ENCODE measurements around the gene HLA-DOA. TPM values are rescaled to one million over a fixed set of nuclear protein-coding genes. Genes with fewer than 3 reads are reported as not detected.

HLA-DOA gene
- total and polyA plus RNA-seq, 2 of the 8 experiments (the other 6 are each of a cell fraction or from before 2014, with no cell fraction given), result 23.7 to 89.0 TPM

- POLR2A ChIA-PET (ENCODE audit: partially characterized antibody), result interaction anchor here (0.7 to 33.3 kb wide), 42 partner anchors 5 to 1306 kb away, joined by 3 to 1158 read pairs (median 7); partner anchors contain the start of genes B3GALT4, BRD2, GPANK1 and HLA-DMA
- Histone ChIP-seq H3K56ac (replicated peaks; ENCODE audit: insufficient read length, low read depth, low read length) (peak overlapping the region; percentile 98), H3K79me2 (ENCODE audit: control insufficient read depth in 1 of 2, insufficient read depth in 2 of 2, low read length in 2 of 2) (peaks cover 35 to 78% of the 10 kb centered on the region in 2 experiments)
- TF ChIP-seq ASH2L (IDR thresholded peaks at IDR 0.05; ENCODE audit: low read length) (peak; percentile 35), FOSL1 (IDR thresholded peaks at IDR 0.05; ENCODE audit: insufficient read depth, low read depth, low read length) (no peak), KDM1A (IDR thresholded peaks at IDR 0.05; ENCODE audit: borderline replicate concordance, low read length) (peak; percentile 54; the same call in 1 of the 2 replicates), BACH1 (IDR thresholded peaks at IDR 0.05; ENCODE audit: low read length) (no peak), SIRT6 (IDR thresholded peaks at IDR 0.05; ENCODE audit: low read length) (no peak), CREB1 (IDR thresholded peaks at IDR 0.05) (no peak), USF2 (IDR thresholded peaks at IDR 0.05; ENCODE audit: low read length) (no peak), TEAD4 (IDR thresholded peaks at IDR 0.05; ENCODE audit: low read depth, low read length) (no peak), HDAC2 (IDR thresholded peaks at IDR 0.05; ENCODE audit: borderline replicate concordance in 1 of 2, low read depth in 2 of 2, low read length in 2 of 2) (no peak), BCL11A (IDR thresholded peaks at IDR 0.05; ENCODE audit: low read depth in 2 of 2, low read length in 2 of 2) (no peak), SP4 (IDR thresholded peaks at IDR 0.05; ENCODE audit: low read length) (no peak)
These were observed 38.8 kb downstream of the HLA-DOA start for GRCh38 chr6:32970413-32971241.

More at GRCh38 chr6:32970413-32971241, 38.8 kb downstream of the HLA-DOA start:
- peak in 1 of 2 experiments; percentile 87 for DNase-seq (ENCODE audit: low read depth in 1 of 2, low spot score in 2 of 2)
- H3K18ac ChIP-seq (ENCODE audit: extremely low read depth, low read length), result peak overlapping the region; percentile 97
- peak overlapping the region; percentile 100 for H2BK5ac ChIP-seq (ENCODE audit: low read depth, low read length)
- H3K4me3 ChIP-seq (ENCODE audit: extremely low read depth in 1 of 4, insufficient read depth in 2 of 4, low read depth in 3 of 4, low read length in 4 of 4), result peak overlapping the region; percentile 90 to 99 (median 98)
- peak overlapping the region; percentile 100 for H4K8ac ChIP-seq (ENCODE audit: extremely low read depth, insufficient read depth, low read length)
- peaks cover 22% of the 10 kb centered on the region for H3K23me2 ChIP-seq (ENCODE audit: low read depth, low read length)
- peaks cover 29 to 33% of the 10 kb centered on the region in 2 experiments for H4K20me1 ChIP-seq (replicated peaks in 1 of 2; ENCODE audit: control insufficient read depth in 1 of 2, insufficient read depth in 2 of 2, low read length in 2 of 2)
- H3K9me3 ChIP-seq (ENCODE audit: insufficient read depth in 2 of 2, low read depth in 1 of 2, low read length in 1 of 2), result no peaks in the 10 kb centered on the region; a peak in 2 of 4 replicates
- peak overlapping the region; percentile 75 to 90 for H3K4me2 ChIP-seq (ENCODE audit: insufficient read depth in 1 of 2, low read depth in 2 of 2, low read length in 2 of 2)
- CTCF ChIA-PET (ENCODE audit: partially characterized antibody), result interaction anchor here (0.9 to 14.6 kb wide), 7 partner anchors 12 to 778 kb away, joined by 3 to 110 read pairs (median 5); partner anchors contain the start of genes B3GALT4, GPSM3 and HLA-DMA
- H3K4me1 ChIP-seq (replicated peaks in 1 of 4; ENCODE audit: control insufficient read depth in 3 of 4, insufficient read depth in 4 of 4, low read length in 3 of 4), result peaks cover 0 to 14% (median 7%) of the 10 kb centered on the region in 4 experiments; a peak in 5 of 7 replicates
- peak overlapping the region; percentile 96 to 100 (median 100) for H3K9ac ChIP-seq (replicated peaks in 1 of 4; ENCODE audit: extremely low read depth in 1 of 4, low read depth in 3 of 4, low read length in 3 of 4)
- H4K5ac ChIP-seq (ENCODE audit: insufficient read length, low read depth, low read length), result peak overlapping the region; percentile 99
- peak overlapping the region; percentile 99 for H3K4ac ChIP-seq (replicated peaks; ENCODE audit: insufficient read length, low read depth, low read length)
- no peaks in the 10 kb centered on the region for H3K79me1 ChIP-seq (ENCODE audit: low read depth, low read length)
- peak overlapping the region; percentile 98 for H4K91ac ChIP-seq (replicated peaks; ENCODE audit: insufficient read length, low read length)
- H3K36me3 ChIP-seq (ENCODE audit: control insufficient read depth in 2 of 4, insufficient read depth in 4 of 4, low read length in 3 of 4), result peaks cover 15 to 36% (median 24%) of the 10 kb centered on the region in 4 experiments
- FAIRE-seq, result no peak
- no peak overlapping the region for H3K23ac ChIP-seq (ENCODE audit: insufficient read length)
- WGBS, 2 experiments (ENCODE audit: extremely low coverage in 1 of 2, insufficient coverage in 1 of 2, insufficient read length in 1 of 2, insufficient replicate concordance in 2 of 2, low coverage in 1 of 2, low lambda C conversion rate in 2 of 2, missing lambda C conversion rate in 1 of 2), result 1% methylated on average over 21 of the region's 43 CpGs; no CpG with 5 or more reads in 1 of the 2 experiments
- no peak overlapping the region for H2AFZ ChIP-seq (ENCODE audit: low read length)
- peak overlapping the region; percentile 29; the same call in 1 of the 2 replicates for H2BK15ac ChIP-seq (ENCODE audit: low read length)
- peak overlapping the region; percentile 70 for H3K14ac ChIP-seq (ENCODE audit: insufficient read length)
- H2BK120ac ChIP-seq (replicated peaks; ENCODE audit: low read depth, low read length), result peak overlapping the region; percentile 95
- H3K27ac ChIP-seq (ENCODE audit: low read depth, low read length), result peak overlapping the region; percentile 99
- H3K27me3 ChIP-seq (replicated peaks in 1 of 4; ENCODE audit: control insufficient read depth in 3 of 4, extremely low read depth in 1 of 4, insufficient read depth in 3 of 4, low read length in 3 of 4), result no peaks in the 10 kb centered on the region
- H2BK12ac ChIP-seq (ENCODE audit: low read depth, low read length), result peak overlapping the region; percentile 96; the same call in 1 of the 2 replicates
- H2BK20ac ChIP-seq (ENCODE audit: low read length), result no peak overlapping the region
- peak overlapping the region; percentile 99 for H2AK5ac ChIP-seq (ENCODE audit: low read depth, low read length)

All from H1 (cell line).